H1 (cell line): ENCODE measurements around the gene UTP14C. TPM values are rescaled to one million over a fixed set of nuclear protein-coding genes. Genes with fewer than 3 reads are reported as not detected.

ENCODE experiments used
- CTCF ChIA-PET: fragments of 300-600 bp; sonication (Branson Sonifier 250); formaldehyde crosslinking; loops from one replicate; lab custom pipeline; 2021; ENCODE audit not compliant: partially characterized antibody; lab: Charles Lee
- POLR2A ChIA-PET: fragments of 300-600 bp; sonication (Branson Sonifier 250); formaldehyde crosslinking; loops from one replicate; lab custom pipeline; 2021; ENCODE audit warnings: inconsistent platforms; ENCODE audit not compliant: partially characterized antibody; lab: Charles Lee
- DNase-seq, 2 experiments: peaks; one replicate each; pipeline versions ENCODE4 v3.0.0 to v3.0.0-alpha.2; 2010 to 2022; ENCODE audit warnings: low spot score in 2 of 2, low read depth in 1 of 2, mixed read lengths in 1 of 2
- FAIRE-seq: peaks from 2 replicates; lab custom pipeline; 2011; peaks lifted over from hg19 to GRCh38; lab: Jason Lieb, UNC
- H2AFZ ChIP-seq: 2 replicates; pipeline ENCODE4 v1.8.1; 2012; ENCODE audit warnings: low read length, inconsistent platforms
- H2AK5ac ChIP-seq: 2 replicates; pipeline ENCODE4 v1.6.1; 2013; ENCODE audit warnings: low read depth, low read length
- H2BK120ac ChIP-seq: replicated peaks from 2 replicates; pipeline ENCODE3; 2013; ENCODE audit warnings: low read depth, low read length, inconsistent platforms
- H2BK12ac ChIP-seq: 2 replicates; pipeline ENCODE4 v1.6.1; 2013; ENCODE audit warnings: low read depth, low read length
- H2BK15ac ChIP-seq: 2 replicates; pipeline ENCODE4 v1.6.1; 2013; ENCODE audit warnings: low read length
- H2BK20ac ChIP-seq: 2 replicates; pipeline ENCODE4 v1.6.1; 2013; ENCODE audit warnings: low read length
- H2BK5ac ChIP-seq: 2 replicates; pipeline ENCODE4 v1.6.1; 2013; ENCODE audit warnings: low read depth, low read length
- H3K14ac ChIP-seq: 2 replicates; pipeline ENCODE4 v1.6.1; 2013; ENCODE audit warnings: inconsistent platforms; ENCODE audit not compliant: insufficient read length
- H3K18ac ChIP-seq: 2 replicates; pipeline ENCODE4 v1.6.1; 2013; ENCODE audit warnings: low read length; ENCODE audit errors: extremely low read depth
- H3K23ac ChIP-seq: 2 replicates; pipeline ENCODE4 v1.6.1; 2013; ENCODE audit warnings: inconsistent platforms; ENCODE audit not compliant: insufficient read length
- H3K23me2 ChIP-seq: 2 replicates; pipeline ENCODE4 v1.6.1; 2013; ENCODE audit warnings: low read depth, low read length
- H3K27ac ChIP-seq: 2 replicates; pipeline ENCODE4 v1.6.1; 2011; ENCODE audit warnings: low read depth, low read length, inconsistent platforms
- H3K27me3 ChIP-seq, 4 experiments: replicated peaks in 1 of 4; 1 replicate in 1 of 4; 2 replicates in 3 of 4; pipeline versions ENCODE4 v1.6.1 to v1.8.1; 2011 to 2013; ENCODE audit warnings: low read length in 3 of 4, mild to moderate bottlenecking in 3 of 4, inconsistent platforms in 2 of 4, mixed read lengths in 2 of 4, moderate library complexity in 1 of 4; ENCODE audit not compliant: control insufficient read depth in 3 of 4, insufficient read depth in 3 of 4; ENCODE audit errors: extremely low read depth in 1 of 4
- H3K36me3 ChIP-seq, 4 experiments: 2 replicates each; pipeline versions ENCODE4 v1.6.1 to v1.8.1; 2011 to 2013; ENCODE audit warnings: mild to moderate bottlenecking in 4 of 4, low read length in 3 of 4, moderate library complexity in 2 of 4, control low read depth in 1 of 4, inconsistent platforms in 1 of 4; ENCODE audit not compliant: insufficient read depth in 4 of 4, control insufficient read depth in 2 of 4
- H3K4ac ChIP-seq: replicated peaks from 2 replicates; pipeline ENCODE3; 2013; ENCODE audit warnings: low read length, low read depth, mixed read lengths, inconsistent platforms; ENCODE audit not compliant: insufficient read length
- H3K4me1 ChIP-seq, 4 experiments: replicated peaks in 1 of 4; 1 replicate in 1 of 4; 2 replicates in 3 of 4; pipeline versions ENCODE4 v1.6.1 to v1.8.1; 2011 to 2013; ENCODE audit warnings: low read length in 3 of 4, inconsistent platforms in 2 of 4, mixed read lengths in 1 of 4; ENCODE audit not compliant: insufficient read depth in 4 of 4, control insufficient read depth in 3 of 4
- H3K4me2 ChIP-seq, 2 experiments: 2 replicates each; pipeline versions ENCODE4 v1.6.1 to v1.8.1; 2011 to 2013; ENCODE audit warnings: low read depth in 2 of 2, low read length in 2 of 2, control low read depth in 1 of 2, inconsistent platforms in 1 of 2, mild to moderate bottlenecking in 1 of 2; ENCODE audit not compliant: insufficient read depth in 1 of 2
- H3K4me3 ChIP-seq, 4 experiments: fragments of 200-600, 300-600 bp in 1 of 4; sonication (generic), shearing (Covaris generic), sonication (Bioruptor Twin) in 1 of 4; 2 replicates each; pipeline versions ENCODE4 v1.5.1 to v1.8.1; 2011 to 2016; ENCODE audit warnings: low read length in 4 of 4, low read depth in 3 of 4, control low read depth in 2 of 4, inconsistent platforms in 2 of 4, mild to moderate bottlenecking in 2 of 4, mixed read lengths in 1 of 4, moderate library complexity in 1 of 4; ENCODE audit not compliant: insufficient read depth in 2 of 4; ENCODE audit errors: extremely low read depth in 1 of 4
- H3K56ac ChIP-seq: replicated peaks from 2 replicates; pipeline ENCODE3; 2013; ENCODE audit warnings: low read depth, mild to moderate bottlenecking, mixed read lengths, low read length, inconsistent platforms; ENCODE audit not compliant: insufficient read length
- H3K79me1 ChIP-seq: 2 replicates; pipeline ENCODE4 v1.6.1; 2013; ENCODE audit warnings: low read depth, low read length, control low read depth
- H3K79me2 ChIP-seq, 2 experiments: 2 replicates each; pipeline versions ENCODE4 v1.6.1 to v1.8.1; 2012 to 2013; ENCODE audit warnings: low read length in 2 of 2, mild to moderate bottlenecking in 2 of 2, inconsistent platforms in 1 of 2; ENCODE audit not compliant: insufficient read depth in 2 of 2, control insufficient read depth in 1 of 2
- H3K9ac ChIP-seq, 4 experiments: replicated peaks in 1 of 4; 1 replicate in 1 of 4; 2 replicates in 3 of 4; pipeline versions ENCODE4 v1.6.1 to v1.8.1; 2011 to 2013; ENCODE audit warnings: low read depth in 3 of 4, low read length in 3 of 4, control low read depth in 2 of 4, mild to moderate bottlenecking in 2 of 4, moderate library complexity in 2 of 4, inconsistent platforms in 1 of 4; ENCODE audit errors: extremely low read depth in 1 of 4
- H3K9me3 ChIP-seq, 2 experiments: 2 replicates each; pipeline versions ENCODE4 v1.6.1 to v1.8.1; 2012 to 2013; ENCODE audit warnings: mild to moderate bottlenecking in 2 of 2, moderate library complexity in 2 of 2, control low read depth in 1 of 2, inconsistent platforms in 1 of 2, low read depth in 1 of 2, low read length in 1 of 2, mixed read lengths in 1 of 2; ENCODE audit not compliant: insufficient read depth in 2 of 2
- H4K20me1 ChIP-seq, 2 experiments: replicated peaks in 1 of 2; 2 replicates each; pipeline versions ENCODE3 to v1.8.1; 2011 to 2013; ENCODE audit warnings: inconsistent platforms in 2 of 2, low read length in 2 of 2, mild to moderate bottlenecking in 1 of 2; ENCODE audit not compliant: insufficient read depth in 2 of 2, control insufficient read depth in 1 of 2
- H4K5ac ChIP-seq: 2 replicates; pipeline ENCODE4 v1.6.1; 2013; ENCODE audit warnings: low read length, low read depth, mixed read lengths, inconsistent platforms; ENCODE audit not compliant: insufficient read length
- H4K8ac ChIP-seq: 2 replicates; pipeline ENCODE4 v1.8.0; 2013; ENCODE audit warnings: mild to moderate bottlenecking, moderate library complexity, low read length, inconsistent platforms; ENCODE audit not compliant: insufficient read depth; ENCODE audit errors: extremely low read depth
- H4K91ac ChIP-seq: replicated peaks from 2 replicates; pipeline ENCODE3; 2013; ENCODE audit warnings: low read length, mixed read lengths, inconsistent platforms; ENCODE audit not compliant: insufficient read length
- SIX5 ChIP-seq: IDR thresholded peaks from 2 replicates; pipeline ENCODE4 v1.6.1; 2011; ENCODE audit warnings: mild to moderate bottlenecking, low read depth, low read length
- WGBS, 2 experiments: shearing (Covaris generic) in 1 of 2; methylation state at CpG; one replicate each; pipeline versions ENCODE4 v1.1.6 to v1.1.7; 2013 to 2015; ENCODE audit warnings: low lambda C conversion rate in 2 of 2, mixed read lengths in 2 of 2, inconsistent platforms in 1 of 2, low coverage in 1 of 2, missing lambda C conversion rate in 1 of 2; ENCODE audit not compliant: insufficient replicate concordance in 2 of 2, insufficient coverage in 1 of 2, insufficient read length in 1 of 2; ENCODE audit errors: extremely low coverage in 1 of 2, missing lambda C conversion rate in 1 of 2; 5-methylcytosine and 5-hydroxymethylcytosine counted together
- polyA plus RNA-seq, 7 experiments: library from polyadenylated mRNA; depleted of rRNA in 3 of 7; stranded (reverse) in 5 of 7; unstranded in 2 of 7; fragments of >200 nt in 5 of 7; fragments of 200-250 nt in 2 of 7; gene quantifications; 1 replicate in 5 of 7; 2 replicates in 1 of 7; 4 replicates in 1 of 7; pipeline versions ENCODE4 v1.2.1 to v1.2.3, GENCODE V29; 2011 to 2013; ENCODE audit warnings: missing spikeins in 2 of 7, mixed read lengths in 2 of 7
- total RNA-seq: library from RNA; stranded (reverse); fragmentation: NEBNext Ultra II Directional; extraction: Animal tissue kit (Norgen Biotek cat#: 25700); gene quantifications from 2 replicates; pipeline ENCODE4 v1.2.1, GENCODE V29; 2021
- TF ChIP-seq, protein P1 (sequence below), 3 experiments: IDR thresholded peaks; 1 replicate in 2 of 3; 2 replicates in 1 of 3; pipeline versions ENCODE4 v1.5.1 to v1.6.1; 2011; ENCODE audit warnings: low read length in 3 of 3, mild to moderate bottlenecking in 3 of 3, inconsistent platforms in 2 of 3, low read depth in 1 of 3, moderate library complexity in 1 of 3; ENCODE audit not compliant: insufficient read depth in 1 of 3; ENCODE audit errors: control extremely low read depth in 1 of 3

Gene UTP14C
- total and polyA plus RNA-seq, 2 of the 8 experiments (the other 6 are each of a cell fraction or from before 2014, with no cell fraction given), result 6.8 to 22.7 TPM

DNA sequence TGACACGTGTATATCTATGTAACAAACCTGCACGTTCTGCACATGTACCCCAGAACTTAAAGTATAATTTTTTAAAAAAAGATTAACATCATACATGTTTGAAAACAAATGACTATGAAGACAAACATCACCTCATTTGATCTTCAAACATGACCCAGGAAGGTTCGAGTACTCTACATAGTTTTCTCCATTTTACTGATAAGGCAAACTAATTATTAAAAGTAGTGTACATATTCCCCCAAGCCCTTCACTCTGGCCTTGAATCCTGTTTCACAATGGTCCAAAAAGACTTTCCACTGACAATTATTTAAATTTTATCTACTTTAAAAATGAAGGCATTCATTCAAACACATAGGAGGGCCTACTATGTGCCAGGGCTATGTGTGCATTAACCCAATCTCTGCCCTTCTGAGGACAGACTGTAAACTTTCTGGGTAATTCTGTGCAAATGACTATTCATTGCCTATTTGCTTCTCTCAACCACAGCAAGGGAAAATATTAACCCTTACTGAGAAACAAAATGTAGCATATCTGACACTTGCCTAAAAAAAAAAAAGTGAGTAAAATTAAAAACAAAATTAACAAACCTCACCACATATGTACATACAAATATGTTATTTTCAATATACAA is 35.4 kb upstream of the UTP14C start:
- Histone ChIP-seq H3K23me2 (no peaks in the 10 kb centered on the region), H3K23ac (no peak overlapping the region), H3K79me2 (no peaks in the 10 kb centered on the region), H2BK12ac (no peak overlapping the region), H3K9me3 (no peaks in the 10 kb centered on the region), H3K9ac (no peak overlapping the region), H4K8ac (no peak overlapping the region), H3K4me2 (no peak overlapping the region), H3K27me3 (no peaks in the 10 kb centered on the region), H4K20me1 (no peaks in the 10 kb centered on the region), H2BK120ac (no peak overlapping the region), H2BK15ac (no peak overlapping the region), H2BK20ac (no peak overlapping the region), H3K27ac (no peak overlapping the region), H3K36me3 (no peaks in the 10 kb centered on the region), H3K4ac (no peak overlapping the region), H4K91ac (no peak overlapping the region), H3K4me1 (no peaks in the 10 kb centered on the region), H2AK5ac (no peak overlapping the region), H4K5ac (no peak overlapping the region), H2AFZ (no peak overlapping the region), H3K79me1 (no peaks in the 10 kb centered on the region), H3K4me3 (no peak overlapping the region), H3K56ac (no peak overlapping the region), H2BK5ac (no peak overlapping the region), H3K18ac (no peak overlapping the region), H3K14ac (no peak overlapping the region)
- POLR2A ChIA-PET, result interaction anchor here (0.7 kb wide), 1 partner anchor 442 kb away, joined by 4 read pairs; no protein-coding TSS in a partner anchor
- TF ChIP-seq, protein P1, sequence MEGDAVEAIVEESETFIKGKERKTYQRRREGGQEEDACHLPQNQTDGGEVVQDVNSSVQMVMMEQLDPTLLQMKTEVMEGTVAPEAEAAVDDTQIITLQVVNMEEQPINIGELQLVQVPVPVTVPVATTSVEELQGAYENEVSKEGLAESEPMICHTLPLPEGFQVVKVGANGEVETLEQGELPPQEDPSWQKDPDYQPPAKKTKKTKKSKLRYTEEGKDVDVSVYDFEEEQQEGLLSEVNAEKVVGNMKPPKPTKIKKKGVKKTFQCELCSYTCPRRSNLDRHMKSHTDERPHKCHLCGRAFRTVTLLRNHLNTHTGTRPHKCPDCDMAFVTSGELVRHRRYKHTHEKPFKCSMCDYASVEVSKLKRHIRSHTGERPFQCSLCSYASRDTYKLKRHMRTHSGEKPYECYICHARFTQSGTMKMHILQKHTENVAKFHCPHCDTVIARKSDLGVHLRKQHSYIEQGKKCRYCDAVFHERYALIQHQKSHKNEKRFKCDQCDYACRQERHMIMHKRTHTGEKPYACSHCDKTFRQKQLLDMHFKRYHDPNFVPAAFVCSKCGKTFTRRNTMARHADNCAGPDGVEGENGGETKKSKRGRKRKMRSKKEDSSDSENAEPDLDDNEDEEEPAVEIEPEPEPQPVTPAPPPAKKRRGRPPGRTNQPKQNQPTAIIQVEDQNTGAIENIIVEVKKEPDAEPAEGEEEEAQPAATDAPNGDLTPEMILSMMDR (IDR thresholded peaks at IDR 0.05; ENCODE audit: control extremely low read depth in 1 of 3, insufficient read depth in 1 of 3, low read depth in 1 of 3, low read length in 3 of 3), result no peak
- no peak for TF ChIP-seq SIX5
- FAIRE-seq (no peak), DNase-seq (no peak)
- WGBS, 2 experiments, result 92% methylated on average over 3 of the region's 3 CpGs; no CpG with 5 or more reads in 1 of the 2 experiments
- CTCF ChIA-PET, result no interaction called here
